Cardiac fibroblast (primary cell): ENCODE measurements around the gene MYBPH.

Source experiments
- DNase-seq, 2 donors: peaks; one replicate each; pipeline versions ENCODE4 v3.0.0 to v3.0.0-alpha.2; 2010; ENCODE audit warnings: low read depth in 2 of 2
- H3K4me3 ChIP-seq, 2 donors: replicated peaks in 1 of 2; 1 replicate in 1 of 2; 2 replicates in 1 of 2; pipeline ENCODE4 v1.5.1; 2011; ENCODE audit warnings: low read depth in 2 of 2, low read length in 2 of 2, mild to moderate bottlenecking in 2 of 2, moderate library complexity in 1 of 2
- TF ChIP-seq, protein P1 (sequence below): IDR thresholded peaks from one replicate; pipeline ENCODE4 v1.5.1; 2011; ENCODE audit warnings: low read depth, mild to moderate bottlenecking, low read length, inconsistent platforms

Gene MYBPH

DNA sequence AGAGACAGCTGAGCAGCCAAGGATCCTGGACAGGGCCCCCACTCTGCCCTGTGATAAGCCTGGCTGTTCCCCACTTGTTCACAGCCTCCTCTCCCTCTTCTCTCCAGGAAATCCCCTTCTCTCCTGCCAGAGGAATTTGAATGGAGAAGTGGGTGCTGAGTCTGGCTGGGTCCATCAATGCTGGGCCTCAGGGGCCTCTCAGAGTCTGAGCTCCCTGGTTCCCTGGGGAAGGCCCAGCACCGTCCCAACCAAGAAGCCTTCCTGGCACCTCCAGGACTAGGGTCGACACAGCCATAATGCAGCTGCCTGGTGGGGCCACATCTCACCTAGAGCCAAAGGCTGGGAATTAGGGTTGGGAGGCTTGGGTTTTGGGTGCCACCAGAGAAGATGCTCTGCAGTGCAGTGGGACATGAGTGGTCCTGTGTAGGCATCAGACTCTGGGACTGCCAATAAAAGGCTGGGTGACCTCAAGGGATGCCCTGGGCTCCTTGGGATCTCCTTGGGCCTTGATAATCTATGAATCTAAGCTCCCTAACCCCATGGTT lies 2.5 kb downstream of the MYBPH start:
- TF ChIP-seq, protein P1, sequence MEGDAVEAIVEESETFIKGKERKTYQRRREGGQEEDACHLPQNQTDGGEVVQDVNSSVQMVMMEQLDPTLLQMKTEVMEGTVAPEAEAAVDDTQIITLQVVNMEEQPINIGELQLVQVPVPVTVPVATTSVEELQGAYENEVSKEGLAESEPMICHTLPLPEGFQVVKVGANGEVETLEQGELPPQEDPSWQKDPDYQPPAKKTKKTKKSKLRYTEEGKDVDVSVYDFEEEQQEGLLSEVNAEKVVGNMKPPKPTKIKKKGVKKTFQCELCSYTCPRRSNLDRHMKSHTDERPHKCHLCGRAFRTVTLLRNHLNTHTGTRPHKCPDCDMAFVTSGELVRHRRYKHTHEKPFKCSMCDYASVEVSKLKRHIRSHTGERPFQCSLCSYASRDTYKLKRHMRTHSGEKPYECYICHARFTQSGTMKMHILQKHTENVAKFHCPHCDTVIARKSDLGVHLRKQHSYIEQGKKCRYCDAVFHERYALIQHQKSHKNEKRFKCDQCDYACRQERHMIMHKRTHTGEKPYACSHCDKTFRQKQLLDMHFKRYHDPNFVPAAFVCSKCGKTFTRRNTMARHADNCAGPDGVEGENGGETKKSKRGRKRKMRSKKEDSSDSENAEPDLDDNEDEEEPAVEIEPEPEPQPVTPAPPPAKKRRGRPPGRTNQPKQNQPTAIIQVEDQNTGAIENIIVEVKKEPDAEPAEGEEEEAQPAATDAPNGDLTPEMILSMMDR, result no peak
- no peak for DNase-seq
- no peak overlapping the region for H3K4me3 ChIP-seq

DNA sequence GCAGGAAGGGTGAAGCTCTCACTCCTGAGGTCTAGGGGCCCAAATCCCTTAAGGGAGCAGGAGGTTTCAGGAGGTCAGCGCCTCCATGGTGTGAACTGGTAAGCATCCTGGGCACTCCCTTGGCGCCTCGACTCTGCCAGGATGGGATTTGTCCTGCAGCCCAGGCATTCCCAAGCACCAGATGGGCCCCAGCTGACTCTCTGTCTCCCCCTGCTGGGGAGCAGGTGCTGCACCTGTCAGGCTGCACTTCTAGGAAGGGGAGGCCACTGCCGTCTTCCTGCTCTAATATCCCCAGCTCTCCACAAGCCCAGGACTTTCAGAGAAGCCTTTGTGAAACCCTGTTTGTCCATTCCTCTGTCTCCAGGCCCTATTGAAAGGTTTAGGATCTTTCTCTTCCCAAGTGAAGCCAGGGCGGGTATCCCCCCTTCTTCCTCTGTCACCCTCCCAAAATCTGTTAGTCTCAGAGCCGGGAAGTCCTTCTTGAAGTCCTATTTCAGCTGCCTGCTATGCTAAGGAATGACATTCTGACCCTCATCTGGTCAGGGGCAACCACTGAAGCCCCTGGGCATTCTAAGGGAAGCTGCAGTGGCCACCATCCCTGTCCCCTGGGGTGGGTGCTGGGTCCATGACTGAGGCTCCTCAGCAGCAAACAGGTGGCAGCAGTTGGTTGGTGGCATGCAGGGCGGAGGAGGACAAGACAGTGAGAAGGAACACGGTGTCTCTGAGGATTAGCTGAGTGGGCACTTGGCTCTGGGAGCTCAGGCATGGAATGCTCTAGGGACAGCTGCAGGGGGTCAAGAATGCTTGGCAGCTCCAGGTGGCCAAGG lies 3.2 kb downstream of the MYBPH start:
- TF ChIP-seq, protein P1, result peak; percentile 98
- DNase-seq, result peak; percentile 52 to 77
- no peak overlapping the region for H3K4me3 ChIP-seq

DNA sequence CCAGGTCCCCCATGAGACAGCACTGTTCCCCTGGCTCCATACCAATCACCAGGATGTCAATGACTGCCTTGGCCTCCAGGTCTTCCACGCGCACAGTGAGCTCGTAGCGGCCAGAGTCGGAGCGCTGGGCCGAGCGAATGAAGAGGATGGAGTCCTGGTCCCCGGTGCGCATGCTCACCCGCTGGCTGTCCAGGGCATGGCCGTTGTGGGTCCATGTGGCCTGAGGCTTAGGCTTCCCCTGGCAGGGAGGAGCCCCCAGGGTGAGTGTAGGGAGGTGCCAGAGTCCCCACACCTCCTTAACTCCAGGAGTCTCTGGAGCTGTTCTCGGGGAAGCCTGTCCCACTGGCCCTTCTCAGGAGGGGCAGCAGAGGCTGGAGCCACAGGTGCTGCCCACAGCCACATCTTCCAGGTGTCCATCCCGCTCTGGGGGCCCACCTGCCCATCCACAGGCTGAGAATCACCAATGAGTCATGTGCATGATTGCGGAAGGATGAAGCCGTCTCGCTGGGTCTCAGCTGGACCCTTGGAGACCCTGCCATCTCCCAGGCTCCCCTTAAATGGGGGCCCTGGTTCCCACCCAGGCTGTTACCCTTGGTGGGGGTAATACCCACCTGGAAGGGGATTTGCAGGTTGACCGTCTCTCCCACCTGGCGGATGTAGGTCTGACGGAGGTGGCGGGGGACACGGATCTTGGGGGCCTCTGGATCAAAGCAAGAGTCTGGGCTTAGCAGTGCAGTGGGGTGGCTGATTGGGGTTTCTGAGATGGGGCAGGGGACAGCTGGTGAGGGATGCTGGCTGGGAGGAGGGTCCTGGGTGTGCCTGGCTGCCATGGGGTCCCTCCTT lies 4.1 kb downstream of the MYBPH start:
- DNase-seq, result no peak
- TF ChIP-seq, protein P1, result no peak
- H3K4me3 ChIP-seq, result no peak overlapping the region

DNA sequence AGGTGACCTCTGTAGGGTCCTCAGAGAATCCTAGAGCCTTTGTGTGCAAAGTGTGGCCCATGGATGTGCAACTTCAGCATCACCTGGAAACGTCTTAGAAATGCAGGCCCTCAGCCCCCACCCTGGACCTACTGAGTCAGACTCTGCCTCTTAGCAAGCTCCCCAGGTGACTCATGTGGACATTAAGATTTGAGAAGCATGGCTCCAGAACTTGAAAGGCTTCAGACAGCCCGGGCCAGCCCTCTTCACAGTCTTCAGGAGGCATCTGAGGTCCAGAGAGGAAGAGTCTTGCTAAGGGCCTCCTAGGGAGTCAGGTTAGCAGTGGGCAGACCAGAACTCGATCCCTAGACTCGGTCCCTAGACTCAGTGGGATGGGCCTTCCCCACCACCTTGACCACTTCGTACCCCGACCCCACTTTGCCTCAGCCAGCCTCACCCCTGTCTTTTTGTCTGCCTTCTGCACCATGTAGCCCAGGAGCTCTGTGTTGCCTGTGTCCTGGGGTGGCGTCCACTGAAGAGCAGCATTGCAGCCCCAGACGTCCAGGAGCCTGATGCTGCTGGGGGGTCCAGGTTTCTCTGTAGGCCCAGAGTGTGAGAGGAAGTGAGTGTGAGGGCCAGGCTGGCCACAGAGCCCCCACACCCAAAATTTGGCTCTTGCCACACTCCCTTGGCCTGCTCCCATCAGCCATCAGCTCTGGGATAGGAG lies 4.8 kb downstream of the MYBPH start:
- TF ChIP-seq, protein P1, result no peak
- H3K4me3 ChIP-seq, result no peak overlapping the region
- peak in 1 of 2 donors; percentile 5 for DNase-seq

DNA sequence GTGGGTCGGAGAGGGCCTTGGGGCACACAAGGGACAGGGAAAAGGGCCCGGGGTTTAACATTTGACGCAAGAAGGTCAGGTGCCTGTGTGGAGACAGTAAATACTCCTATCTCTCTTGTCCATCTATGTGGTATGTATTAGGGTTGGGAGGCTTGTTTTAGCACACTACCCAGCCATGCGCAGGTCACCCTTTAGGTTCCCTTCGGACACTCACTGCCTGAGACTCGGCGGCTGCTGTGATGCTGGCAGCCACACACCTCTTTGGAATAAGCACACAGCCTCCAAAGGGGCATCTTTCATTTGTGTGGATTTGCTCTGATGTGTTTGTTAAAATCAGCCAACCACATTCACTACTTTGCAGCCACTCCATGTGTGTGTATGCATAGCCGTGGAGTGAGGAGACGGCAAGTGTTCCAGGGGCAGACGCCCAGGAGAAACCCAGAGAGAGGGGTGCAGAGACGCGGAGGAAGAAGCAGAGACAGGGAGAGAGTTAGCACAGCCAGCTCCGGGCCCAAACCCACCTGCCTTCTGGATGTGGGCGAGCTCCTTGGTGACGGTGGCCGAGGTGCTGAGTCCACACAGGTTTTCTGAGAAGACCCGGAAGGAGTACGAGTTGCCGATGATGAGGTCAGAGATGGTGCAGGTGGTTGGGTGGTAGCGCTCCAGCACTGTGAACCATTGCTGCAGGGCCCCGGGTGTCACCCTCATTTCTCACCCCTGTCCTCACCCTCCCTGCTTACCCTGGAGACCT lies 5.7 kb downstream of the MYBPH start:
- TF ChIP-seq, protein P1, result no peak
- DNase-seq, result no peak

DNA sequence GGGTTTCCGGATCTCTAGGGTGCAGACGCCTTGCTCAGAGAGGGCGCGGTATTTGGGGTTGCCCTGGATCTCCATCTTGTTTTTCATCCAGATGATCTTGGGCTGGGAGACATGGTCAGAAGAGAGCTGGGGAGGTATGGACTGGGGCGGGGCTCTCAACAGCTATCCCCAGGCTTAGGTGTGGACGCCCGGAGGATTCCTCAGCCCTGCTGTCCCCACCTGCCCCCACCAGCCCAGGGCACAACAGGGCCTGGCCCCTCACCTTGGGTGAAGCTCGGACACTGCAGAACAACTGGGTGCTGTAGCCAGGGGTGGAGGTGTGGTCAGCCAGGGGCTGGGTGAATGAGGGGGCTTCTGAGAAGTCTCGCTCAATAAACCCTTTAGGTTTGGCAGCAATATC lies 6.6 kb downstream of the MYBPH start:
- no peak overlapping the region for H3K4me3 ChIP-seq
- DNase-seq, result no peak
- TF ChIP-seq, protein P1, result no peak

More for the DNA sequence above, 5.7 kb downstream of the MYBPH start:
- H3K4me3 ChIP-seq, result no peak overlapping the region
